Skeletal muscle tissue (tissue), 4 donors: ENCODE results near the gene CD151. TPM values are rescaled to one million over a fixed set of nuclear protein-coding genes. Genes with fewer than 3 reads are reported as not detected.

Source experiments
- H3K27ac ChIP-seq: one replicate; pipeline ENCODE4 v1.7.0; 2013; ENCODE audit warnings: mild to moderate bottlenecking, low read depth, low read length, inconsistent platforms
- H3K27me3 ChIP-seq, 3 donors: one replicate each; pipeline ENCODE4 v1.7.0; 2013; ENCODE audit warnings: low read length in 3 of 3; ENCODE audit not compliant: control insufficient read depth in 3 of 3, insufficient read depth in 3 of 3
- H3K36me3 ChIP-seq, 3 donors: one replicate each; pipeline ENCODE4 v1.7.0; 2013; ENCODE audit warnings: low read length in 3 of 3; ENCODE audit not compliant: control insufficient read depth in 3 of 3, insufficient read depth in 3 of 3
- H3K4me1 ChIP-seq, 3 donors: one replicate each; pipeline ENCODE4 v1.7.0; 2013; ENCODE audit warnings: low read length in 3 of 3, mild to moderate bottlenecking in 3 of 3; ENCODE audit not compliant: control insufficient read depth in 3 of 3, insufficient read depth in 3 of 3
- H3K4me3 ChIP-seq, 3 donors: one replicate each; pipeline ENCODE4 v1.7.0; 2013; ENCODE audit warnings: low read length in 3 of 3
- H3K9ac ChIP-seq, 3 donors: one replicate each; pipeline ENCODE4 v1.7.0; 2013; ENCODE audit warnings: low read length in 3 of 3, mild to moderate bottlenecking in 3 of 3, moderate library complexity in 2 of 3, low read depth in 1 of 3
- H3K9me3 ChIP-seq, 3 donors: one replicate each; pipeline ENCODE4 v1.7.0; 2013; ENCODE audit warnings: low read length in 3 of 3; ENCODE audit not compliant: control insufficient read depth in 3 of 3
- total RNA-seq: library from RNA; depleted of rRNA; stranded (reverse); fragments of >200 nt; gene quantifications from one replicate; pipeline ENCODE4 v1.2.3, GENCODE V29; 2014
- donor health status: Osteomylitis.

The CD151 gene
- total RNA-seq, 1 donor from 2014 or later: 94.5 TPM

DNA sequence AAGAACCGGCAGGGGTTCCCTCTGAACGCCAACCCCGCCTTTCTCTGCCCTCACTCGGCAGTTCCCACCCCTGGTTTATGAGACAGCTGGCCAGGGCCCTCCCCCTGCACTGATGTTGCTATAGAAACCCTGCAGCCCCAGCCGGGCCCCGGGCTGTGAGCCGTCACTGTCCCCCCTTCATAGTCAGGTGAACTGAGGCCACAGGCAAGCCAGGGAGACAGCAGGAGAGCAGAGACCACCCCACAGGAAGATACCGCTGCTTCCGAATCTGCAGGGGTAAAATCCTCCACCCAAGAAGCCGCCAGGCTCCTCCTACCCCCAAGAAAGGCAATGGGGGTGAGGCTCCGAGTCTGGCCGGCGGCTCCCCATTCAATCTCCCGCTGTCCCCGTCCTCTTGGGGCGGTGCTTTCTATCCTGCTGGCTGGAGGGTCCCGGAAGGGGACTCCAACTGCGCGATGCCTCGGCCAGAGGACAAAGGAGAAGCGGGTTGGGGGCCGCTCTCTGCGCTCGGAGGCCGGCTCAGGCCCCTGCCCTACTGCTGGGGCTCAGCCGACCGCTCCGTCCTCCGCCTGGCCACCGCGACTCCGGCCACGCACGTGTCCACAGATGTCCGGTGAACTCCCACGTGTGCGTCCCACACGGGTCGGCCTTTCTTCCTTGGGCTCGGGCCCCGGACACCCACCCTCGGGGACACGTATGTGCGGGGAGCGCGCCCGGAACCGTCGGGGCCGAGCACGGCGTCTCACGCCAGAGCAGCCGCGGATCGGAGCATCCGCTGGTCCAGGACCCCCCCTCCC, 35.3 kb upstream of the CD151 start:
- H3K36me3 ChIP-seq: peaks cover 6 to 31% (median 13%) of the 10 kb centered on the region in 3 donors
- H3K4me1 ChIP-seq: peaks cover 22 to 43% (median 33%) of the 10 kb centered on the region in 3 donors
- peaks cover 3 to 29% (median 22%) of the 10 kb centered on the region in 3 donors for H3K27me3 ChIP-seq
- H3K27ac ChIP-seq: peak overlapping the region; percentile 54
- H3K4me3 ChIP-seq: peak overlapping the region; percentile 52 to 77 (median 59)
- H3K9me3 ChIP-seq: no peaks in the 10 kb centered on the region
- H3K9ac ChIP-seq: peak overlapping the region in 2 of 3 donors; percentile 69

DNA sequence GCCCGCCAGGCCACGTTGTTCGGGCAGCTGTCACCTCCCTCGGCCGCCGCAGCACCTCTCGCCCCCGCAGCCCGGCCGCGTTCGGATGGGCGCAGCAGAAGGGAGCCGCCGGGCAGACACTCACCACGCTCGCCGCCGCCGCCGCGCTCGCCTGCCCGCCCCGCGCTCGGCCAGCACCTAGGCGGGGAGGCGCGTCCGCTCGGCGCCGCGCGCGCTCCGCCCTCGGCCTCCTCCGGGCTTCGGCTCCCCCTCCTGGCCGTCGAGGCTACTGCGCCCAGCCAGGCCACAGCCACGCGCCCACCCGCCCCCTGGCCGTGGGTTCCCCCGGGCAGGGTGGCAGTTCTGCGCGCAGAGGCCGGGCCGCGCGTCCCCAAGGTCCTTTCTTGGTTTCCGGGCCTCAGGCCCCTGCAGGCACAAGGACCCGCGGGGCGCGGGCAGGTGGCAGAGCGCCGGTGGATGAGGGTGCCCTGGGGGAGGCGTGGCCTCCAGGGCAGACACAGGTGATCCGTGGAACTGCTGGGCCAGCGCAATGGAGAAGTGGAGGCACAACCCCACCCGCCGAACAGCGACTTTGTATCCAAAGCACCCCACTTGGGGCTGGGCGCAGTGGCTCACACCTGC, 34.5 kb upstream of the CD151 start, which contains the start of gene SLC25A22:
Gene SLC25A22, minus strand, starts transcription at position 189 of the 621 bp plus-strand sequence. CDS start 3,275 bp downstream, outside the sequence.
- peaks cover 9 to 36% (median 17%) of the 10 kb centered on the region in 3 donors for H3K36me3 ChIP-seq
- peaks cover 3 to 29% (median 19%) of the 10 kb centered on the region in 3 donors for H3K27me3 ChIP-seq
- peak within 1 kb of the TSS; percentile 52 to 77 (median 59) for H3K4me3 ChIP-seq
- H3K9me3 ChIP-seq: no peaks in the 10 kb centered on the region
- H3K9ac ChIP-seq: peak within 1 kb of the TSS in 2 of 3 donors; percentile 69
- H3K4me1 ChIP-seq: peaks cover 22 to 48% (median 33%) of the 10 kb centered on the region in 3 donors
- H3K27ac ChIP-seq: peak within 1 kb of the TSS; percentile 54

- Histone ChIP-seq H3K4me3 (no peak overlapping the region), H3K4me1 (peaks cover 34 to 49% (median 42%) of the 10 kb centered on the region in 3 donors), H3K36me3 (peaks cover 9 to 38% (median 17%) of the 10 kb centered on the region in 3 donors), H3K27me3 (peaks cover 3 to 15% (median 4%) of the 10 kb centered on the region in 3 donors), H3K9ac (no peak overlapping the region), H3K27ac (no peak overlapping the region), H3K9me3 (no peaks in the 10 kb centered on the region)
These were observed 33.0 kb upstream of the CD151 start for GRCh38 chr11:799641-800316.

DNA sequence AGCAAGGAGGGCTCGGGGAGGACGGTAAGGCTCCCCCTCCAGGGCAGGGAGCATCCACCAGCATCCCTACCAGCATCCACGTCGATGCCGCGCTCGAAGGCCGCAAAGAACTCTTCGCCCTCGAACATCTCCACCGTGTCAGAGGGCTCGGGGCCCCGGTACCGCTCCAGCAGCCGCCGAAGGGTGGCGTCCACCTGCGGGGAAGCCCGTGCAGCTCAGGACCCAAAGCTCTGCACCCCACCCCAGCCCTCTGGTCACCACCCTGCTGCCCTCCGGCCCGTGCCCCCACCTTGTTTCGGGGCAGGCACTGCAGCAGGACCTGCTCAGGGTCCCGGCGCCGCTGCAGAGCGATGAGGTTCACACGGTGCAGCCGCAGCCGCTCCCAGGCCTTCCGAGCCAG, 32.3 kb upstream of the CD151 start:
- Histone ChIP-seq H3K36me3 (peaks cover 9 to 38% (median 17%) of the 10 kb centered on the region in 3 donors), H3K4me3 (no peak overlapping the region), H3K9me3 (no peaks in the 10 kb centered on the region), H3K4me1 (peaks cover 33 to 45% (median 39%) of the 10 kb centered on the region in 3 donors), H3K27ac (no peak overlapping the region), H3K9ac (no peak overlapping the region), H3K27me3 (peaks cover 0 to 14% (median 4%) of the 10 kb centered on the region in 3 donors)

DNA sequence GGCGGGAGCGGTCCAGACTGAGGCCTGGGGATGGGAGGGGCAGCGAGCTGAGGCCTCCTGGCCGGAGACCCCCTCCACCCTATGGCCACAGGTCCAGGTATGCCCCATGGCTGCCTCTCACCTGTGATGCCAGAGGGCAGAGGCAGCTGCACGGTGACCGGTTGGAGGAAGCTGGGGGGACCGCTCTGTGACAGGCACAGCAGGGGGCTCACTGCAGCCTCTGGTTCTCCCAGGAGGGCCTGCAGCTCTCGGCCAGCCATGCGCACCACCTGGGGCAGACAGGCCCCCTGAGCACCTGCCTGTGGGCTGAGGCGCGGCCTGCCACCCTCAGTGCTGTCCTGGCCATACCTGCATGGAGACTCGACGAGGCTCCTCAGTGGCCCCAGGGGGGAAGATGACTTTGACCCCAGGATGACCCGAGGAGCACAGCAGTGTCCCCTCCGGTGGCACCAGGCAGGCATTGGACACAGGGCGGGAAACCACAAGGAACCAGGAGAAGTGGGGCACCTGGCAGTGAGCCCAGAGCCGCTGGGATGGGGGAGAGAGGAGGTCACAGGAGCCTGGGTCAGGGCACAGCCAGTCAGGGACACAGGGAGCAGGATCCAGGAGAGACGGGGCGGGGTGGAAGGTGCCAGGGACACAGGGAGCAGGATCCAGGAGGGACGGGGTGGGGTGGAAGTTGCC, 31.5 kb upstream of the CD151 start:
- peaks cover 9 to 38% (median 17%) of the 10 kb centered on the region in 3 donors for H3K36me3 ChIP-seq
- H3K27me3 ChIP-seq: peaks cover 0 to 10% (median 0%) of the 10 kb centered on the region in 3 donors
- peaks cover 30 to 40% (median 35%) of the 10 kb centered on the region in 3 donors for H3K4me1 ChIP-seq
- H3K9ac ChIP-seq: no peak overlapping the region
- no peak overlapping the region for H3K4me3 ChIP-seq
- H3K27ac ChIP-seq: no peak overlapping the region
- H3K9me3 ChIP-seq: no peaks in the 10 kb centered on the region

- Histone ChIP-seq H3K27me3 (peaks cover 0 to 2% (median 0%) of the 10 kb centered on the region in 3 donors), H3K36me3 (peaks cover 9 to 38% (median 17%) of the 10 kb centered on the region in 3 donors), H3K27ac (no peak overlapping the region), H3K9me3 (no peaks in the 10 kb centered on the region), H3K4me1 (peaks cover 22 to 32% (median 26%) of the 10 kb centered on the region in 3 donors), H3K9ac (no peak overlapping the region), H3K4me3 (no peak overlapping the region)
These were observed 30.6 kb upstream of the CD151 start for GRCh38 chr11:802018-802617.

- Histone ChIP-seq H3K9me3 (no peaks in the 10 kb centered on the region), H3K4me1 (peaks cover 16 to 24% (median 19%) of the 10 kb centered on the region in 3 donors), H3K4me3 (no peak overlapping the region), H3K9ac (no peak overlapping the region), H3K36me3 (peaks cover 9 to 38% (median 17%) of the 10 kb centered on the region in 3 donors), H3K27me3 (no peaks in the 10 kb centered on the region), H3K27ac (no peak overlapping the region)
These were observed 29.9 kb upstream of the CD151 start for GRCh38 chr11:802693-803466.

GRCh38 chr11:803467-803742, 29.3 kb upstream of the CD151 start:
- H3K9ac ChIP-seq: no peak overlapping the region

More at GRCh38 chr11:803467-803742, 29.3 kb upstream of the CD151 start:
- H3K4me3 ChIP-seq: no peak overlapping the region
- H3K36me3 ChIP-seq: peaks cover 9 to 38% (median 17%) of the 10 kb centered on the region in 3 donors
- no peak overlapping the region for H3K27ac ChIP-seq
- H3K27me3 ChIP-seq: no peaks in the 10 kb centered on the region
- peaks cover 17 to 24% (median 19%) of the 10 kb centered on the region in 3 donors for H3K4me1 ChIP-seq
- no peaks in the 10 kb centered on the region for H3K9me3 ChIP-seq
